Activated CD4-positive, CD25-positive, alpha-beta regulatory T cell treated with anti-CD3 and anti-CD28 coated beads, Interleukin-2, amount 50 U/mL, for 72 hours (primary cell): ENCODE results near the gene TPPP2.
"Not testable (repeated sequence)": the region's sequence is repeated elsewhere in the genome, so short reads cannot be mapped to it uniquely, and the experiment has no call there.

ENCODE experiments used
- DNase-seq: peaks from one replicate; pipeline ENCODE4 v3.0.0; 2021

TPPP2 gene

DNA sequence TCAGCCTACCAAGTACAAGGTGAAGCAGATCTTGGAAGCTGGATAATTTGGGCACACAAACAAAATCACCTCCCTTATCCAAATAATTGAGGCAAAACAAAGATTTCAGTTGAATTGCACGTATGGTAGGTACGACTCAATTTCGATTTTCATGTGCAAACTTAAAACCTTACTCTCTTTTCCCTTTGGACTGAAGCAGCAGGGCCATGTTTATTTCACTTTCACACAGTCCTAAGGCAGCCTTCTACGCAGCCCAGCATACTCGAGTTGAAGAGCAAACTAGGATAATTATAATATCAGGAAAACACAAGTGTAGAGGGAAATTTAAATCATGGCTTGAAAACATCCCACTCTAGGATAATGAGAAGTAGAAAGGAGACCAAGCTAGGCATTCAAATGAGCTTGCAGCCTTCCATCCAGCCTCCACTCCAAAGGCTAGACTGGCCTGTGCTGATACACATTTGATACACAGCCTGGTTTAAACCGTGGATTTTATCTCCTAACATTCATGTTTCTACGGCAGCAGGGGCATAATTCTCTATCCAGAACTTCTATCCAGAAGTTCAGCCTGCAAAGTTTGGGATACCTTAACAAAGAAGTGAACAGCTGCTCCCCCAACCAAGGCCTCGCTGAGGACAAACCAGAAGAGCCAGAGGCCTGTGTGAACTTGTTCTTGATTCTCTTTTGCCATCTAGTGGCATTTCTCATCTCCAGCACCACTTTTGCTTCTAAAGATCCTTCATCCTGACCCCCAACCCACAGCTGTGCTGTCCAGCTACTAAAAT, 9.8 kb downstream of the TPPP2 start:
- no peak for DNase-seq

DNA sequence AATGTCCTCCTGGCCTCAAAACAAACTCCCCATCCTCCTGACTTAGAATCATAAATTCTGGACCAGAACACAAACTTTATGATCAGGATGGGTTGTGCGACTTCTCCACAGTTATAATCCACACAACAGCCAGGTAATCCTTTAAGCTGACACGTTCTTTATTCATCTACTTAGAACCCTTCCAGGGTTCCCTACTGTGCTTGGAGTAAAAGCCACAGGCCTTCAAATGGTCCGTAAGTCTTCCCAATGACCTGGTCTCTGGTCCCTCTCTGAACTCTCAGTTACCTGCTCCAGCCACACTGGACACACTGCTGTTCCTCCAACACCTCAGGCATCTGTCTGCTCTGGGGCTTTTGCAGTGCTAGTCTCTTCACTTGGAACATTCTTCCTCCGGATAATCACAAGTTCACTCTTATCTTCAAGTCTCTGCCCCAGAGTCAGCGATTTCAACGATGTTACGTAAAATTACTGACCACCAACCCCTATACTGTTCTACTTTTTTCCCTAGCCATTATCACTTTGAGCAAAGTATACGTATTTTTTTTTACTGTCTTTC, 10.4 kb downstream of the TPPP2 start:
- no peak for DNase-seq

- not testable (repeated sequence) for DNase-seq
Observed at GRCh38 chr14:21040941-21041340, 10.9 kb downstream of the TPPP2 start.

GRCh38 chr14:21041676-21042433, 11.8 kb downstream of the TPPP2 start, which contains the start of gene RNASE7:
TSS of gene RNASE7 (plus strand) at chr14:21042362. CDS start at chr14:21042993, 631 bp downstream.
- DNase-seq = no peak

DNA sequence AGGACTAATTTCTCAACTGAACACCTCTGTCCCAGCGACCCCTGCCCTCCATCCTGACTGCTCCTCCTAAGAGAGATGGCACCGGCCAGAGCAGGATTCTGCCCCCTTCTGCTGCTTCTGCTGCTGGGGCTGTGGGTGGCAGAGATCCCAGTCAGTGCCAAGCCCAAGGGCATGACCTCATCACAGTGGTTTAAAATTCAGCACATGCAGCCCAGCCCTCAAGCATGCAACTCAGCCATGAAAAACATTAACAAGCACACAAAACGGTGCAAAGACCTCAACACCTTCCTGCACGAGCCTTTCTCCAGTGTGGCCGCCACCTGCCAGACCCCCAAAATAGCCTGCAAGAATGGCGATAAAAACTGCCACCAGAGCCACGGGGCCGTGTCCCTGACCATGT, 12.9 kb downstream of the TPPP2 start:
- DNase-seq = no peak

DNA sequence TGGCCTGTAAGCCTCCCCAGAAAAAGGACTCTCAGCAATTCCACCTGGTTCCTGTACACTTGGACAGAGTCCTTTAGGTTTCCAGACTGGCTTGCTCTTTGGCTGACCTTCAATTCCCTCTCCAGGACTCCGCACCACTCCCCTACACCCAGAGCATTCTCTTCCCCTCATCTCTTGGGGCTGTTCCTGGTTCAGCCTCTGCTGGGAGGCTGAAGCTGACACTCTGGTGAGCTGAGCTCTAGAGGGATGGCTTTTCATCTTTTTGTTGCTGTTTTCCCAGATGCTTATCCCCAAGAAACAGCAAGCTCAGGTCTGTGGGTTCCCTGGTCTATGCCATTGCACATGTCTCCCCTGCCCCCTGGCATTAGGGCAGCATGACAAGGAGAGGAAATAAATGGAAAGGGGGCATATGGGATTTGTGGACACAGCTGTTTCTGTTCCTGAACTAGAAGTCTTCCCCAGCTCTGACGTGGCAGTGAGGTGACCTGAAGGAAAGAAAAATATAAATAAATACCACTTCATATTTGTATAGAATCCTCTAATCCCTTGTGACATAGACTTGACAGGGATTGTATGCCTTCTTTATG, 13.5 kb downstream of the TPPP2 start:
- no peak for DNase-seq

DNA sequence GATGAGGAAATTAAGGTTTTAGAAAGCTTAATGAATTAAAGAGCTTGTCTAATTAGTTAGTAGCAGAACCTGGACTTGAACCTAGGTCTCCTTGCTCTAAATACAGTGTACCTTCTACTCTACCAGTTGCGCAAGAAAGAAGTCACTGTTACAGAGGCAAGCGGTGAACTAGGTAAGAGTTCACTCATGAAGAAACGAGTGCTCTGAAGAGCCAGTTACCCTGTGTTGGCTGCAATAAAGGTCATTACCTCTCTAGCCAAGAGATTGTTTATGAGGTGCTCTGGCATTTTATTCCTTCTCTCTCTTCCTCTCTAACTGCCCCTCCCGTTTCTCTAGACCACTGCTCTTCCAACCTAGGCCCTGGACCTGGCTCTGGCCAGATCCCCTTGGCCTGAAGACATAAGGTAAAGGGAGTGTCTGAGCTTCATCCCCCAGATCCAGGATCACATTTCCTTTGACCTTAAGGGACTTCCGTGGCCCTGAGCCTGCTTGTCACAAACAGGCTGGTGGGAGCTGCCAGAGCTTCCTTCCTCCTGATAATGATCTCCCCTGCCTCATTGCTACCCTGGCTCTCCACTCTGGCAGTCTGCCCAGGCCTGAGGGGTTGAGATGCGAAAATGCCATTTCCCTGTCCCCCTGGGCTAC, 14.1 kb downstream of the TPPP2 start:
- DNase-seq = no peak

DNA sequence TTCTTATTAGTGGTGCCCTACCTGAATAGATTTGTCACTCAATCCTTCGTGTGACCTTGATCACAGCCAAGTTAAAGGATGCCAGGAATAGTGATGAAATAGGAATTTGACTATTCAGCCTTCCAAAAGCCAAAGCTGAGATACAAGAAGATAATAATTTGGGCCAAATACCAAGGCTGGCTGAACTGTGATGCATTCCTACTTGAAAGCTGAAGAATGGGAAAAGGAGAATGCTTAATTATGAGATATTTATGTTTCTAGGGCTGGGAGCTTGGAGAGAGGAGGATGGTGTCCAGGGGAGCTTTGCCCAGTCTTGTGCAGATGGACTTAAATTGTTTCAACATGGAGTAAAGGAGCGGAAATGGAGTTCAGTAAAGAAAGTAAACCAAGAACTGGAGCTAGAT, 17.4 kb downstream of the TPPP2 start:
- DNase-seq = no peak

GRCh38 chr14:21048638-21049037, 18.6 kb downstream of the TPPP2 start:
- no peak for DNase-seq

DNA sequence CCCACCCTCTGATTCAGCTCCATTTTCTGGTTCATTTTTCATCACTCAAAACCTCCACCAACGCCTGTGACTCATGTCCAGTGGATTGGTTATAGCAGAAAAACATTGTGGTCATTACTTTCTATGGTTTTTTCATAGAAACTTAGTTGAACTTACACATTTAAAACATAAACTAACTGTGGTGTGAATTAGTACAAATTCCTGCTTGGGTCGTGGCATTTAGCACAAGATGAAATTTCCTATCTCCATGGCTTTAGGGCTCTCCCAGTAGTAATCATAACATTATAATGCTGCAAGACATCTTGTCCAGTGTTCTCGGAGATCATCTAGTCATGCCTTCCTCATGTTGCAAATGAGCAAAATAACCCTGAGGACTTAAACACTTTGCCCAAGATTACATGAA, 19.3 kb downstream of the TPPP2 start:
- DNase-seq = no peak

DNA sequence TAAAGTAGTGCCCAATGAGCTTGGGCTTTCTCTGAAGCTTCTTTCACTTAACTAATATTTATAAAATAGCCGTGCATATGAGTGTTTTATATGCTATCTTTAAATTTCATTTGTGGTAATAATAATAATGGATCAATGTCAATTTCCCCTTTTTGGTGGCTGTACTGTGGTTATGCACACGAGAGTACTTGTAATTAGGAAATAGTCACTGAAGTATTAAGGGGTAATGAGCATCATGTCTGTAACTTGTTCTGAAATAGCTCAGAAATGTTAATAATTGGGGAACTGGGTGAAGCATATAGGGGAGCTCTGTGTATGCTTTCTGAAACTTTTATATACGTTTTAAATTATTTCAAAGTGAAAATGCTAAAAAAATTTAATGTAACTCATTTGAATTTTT, 20.6 kb downstream of the TPPP2 start:
- DNase-seq = no peak

- DNase-seq = no peak
Observed at GRCh38 chr14:21053184-21054122, 23.4 kb downstream of the TPPP2 start.

- no peak for DNase-seq
Observed at GRCh38 chr14:21054123-21054767, 24.2 kb downstream of the TPPP2 start.

- DNase-seq = no peak
Observed at GRCh38 chr14:21054768-21055145, 24.7 kb downstream of the TPPP2 start.

GRCh38 chr14:21055432-21056117, 25.6 kb downstream of the TPPP2 start:
- no peak for DNase-seq

- DNase-seq = no peak
Observed at GRCh38 chr14:21056520-21057163, 26.6 kb downstream of the TPPP2 start.

DNA sequence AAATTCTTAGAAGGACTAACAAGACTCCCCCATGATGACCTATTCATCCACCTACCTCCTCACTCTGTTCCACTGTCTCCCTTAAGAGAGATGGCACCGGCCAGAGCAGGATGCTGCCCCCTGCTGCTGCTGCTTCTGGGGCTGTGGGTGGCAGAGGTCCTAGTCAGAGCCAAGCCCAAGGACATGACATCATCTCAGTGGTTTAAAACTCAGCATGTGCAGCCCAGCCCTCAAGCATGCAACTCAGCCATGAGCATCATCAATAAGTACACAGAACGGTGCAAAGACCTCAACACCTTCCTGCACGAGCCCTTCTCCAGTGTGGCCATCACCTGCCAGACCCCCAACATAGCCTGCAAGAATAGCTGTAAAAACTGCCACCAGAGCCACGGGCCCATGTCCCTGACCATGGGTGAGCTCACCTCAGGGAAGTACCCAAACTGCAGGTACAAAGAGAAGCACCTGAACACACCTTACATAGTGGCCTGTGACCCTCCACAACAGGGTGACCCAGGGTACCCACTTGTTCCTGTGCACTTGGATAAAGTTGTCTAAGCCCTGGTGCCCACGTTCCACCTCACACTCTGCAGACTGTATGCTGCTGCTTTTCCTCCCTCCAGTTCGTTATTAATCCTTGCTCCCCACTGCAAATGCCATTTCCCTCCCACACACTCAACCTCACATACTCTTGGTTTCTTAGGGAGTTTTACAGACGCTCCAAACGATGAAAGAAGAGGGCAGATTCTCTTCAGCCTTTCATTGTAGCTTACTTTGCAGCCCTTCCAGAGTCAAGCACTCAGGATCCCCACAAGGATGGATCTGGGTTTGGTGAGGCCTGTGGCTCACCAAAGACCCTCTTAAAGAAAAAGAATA, 28.0 kb downstream of the TPPP2 start, which contains the start of gene RNASE8:
Gene RNASE8, plus strand, starts transcription at position 20 of the 873 bp plus-strand sequence. Its CDS starts 71 bp downstream, at position 91.
- DNase-seq = no peak

GRCh38 chr14:21058903-21059302, 28.9 kb downstream of the TPPP2 start:
- no peak for DNase-seq
